HEK293 (cell line): Measurements from ENCODE around the gene AFG3L2.

Experiments
- CTCF ChIP-seq: fragments of 450-650 bp; formaldehyde crosslinking; IDR thresholded peaks from 2 replicates; pipeline ENCODE4 v1.5.1; 2016; ENCODE audit warnings: missing biosample characterization, missing genetic modification characterization
- GLI4 ChIP-seq: fragments of 450-650 bp; formaldehyde crosslinking; IDR thresholded peaks from 2 replicates; pipeline ENCODE4 v1.5.1; 2016; ENCODE audit warnings: missing biosample characterization, missing genetic modification characterization

- TF ChIP-seq CTCF (tag by site-specific recombination) (no peak), GLI4 (no peak)
These were observed 3.8 kb downstream of the AFG3L2 start for GRCh38 chr18:12373116-12373770.
